B cell (primary cell): ENCODE measurements around the gene SH2D4B.

Source experiments
- CTCF ChIP-seq: fragments of 200-600 bp; IDR thresholded peaks from one replicate; pipeline ENCODE4 v1.8.0; 2022; ENCODE audit warnings: antibody characterized with exemption, mild to moderate bottlenecking
- EZH2 ChIP-seq: IDR thresholded peaks from 2 replicates; pipeline ENCODE4 v1.6.1; 2012; ENCODE audit warnings: borderline replicate concordance, low read depth, mild to moderate bottlenecking, moderate library complexity, low read length; ENCODE audit not compliant: insufficient read depth, poor library complexity, severe bottlenecking

GRCh38 chr10:80609331-80609730 lies 71.6 kb downstream of the SH2D4B start:
- TF ChIP-seq CTCF (no peak), EZH2 (no peak)
